Prostate gland (tissue), 2 donors: ENCODE data around the gene PRRC2A. TPM values are rescaled to one million over a fixed set of nuclear protein-coding genes. Genes with fewer than 3 reads are reported as not detected.

Source experiments
- DNase-seq: peaks from one replicate; pipeline ENCODE4 v3.0.0-alpha.2; 2019; ENCODE audit warnings: low spot score
- H3K27ac ChIP-seq, 2 donors: fragments of 200-600 bp; sonication (generic); 2 replicates each; pipeline ENCODE4 v1.5.1; 2017 to 2019
- H3K27me3 ChIP-seq: fragments of 200-600 bp; sonication (generic); replicated peaks from 2 replicates; pipeline ENCODE4 v1.5.1; 2019; ENCODE audit not compliant: insufficient read depth
- H3K36me3 ChIP-seq, 2 donors: fragments of 200-600 bp; sonication (generic); 1 replicate in 1 of 2; 2 replicates in 1 of 2; pipeline versions ENCODE4 v1.5.1 to v1.8.1; 2017 to 2019
- H3K4me1 ChIP-seq: fragments of 200-600 bp; sonication (generic); replicated peaks from 2 replicates; pipeline ENCODE4 v1.5.1; 2019
- H3K4me3 ChIP-seq, 2 donors: fragments of 200-600 bp; sonication (generic); 2 replicates each; pipeline ENCODE4 v1.5.1; 2017 to 2019
- H3K9me3 ChIP-seq: fragments of 200-600 bp; sonication (generic); 2 replicates; pipeline ENCODE4 v1.5.1; 2017
- CTCF ChIP-seq, 4 experiments: fragments of 200-600 bp in 2 of 4; fragments of 450-650 bp in 2 of 4; sonication (generic) in 2 of 4; IDR thresholded peaks; 1 replicate in 3 of 4; 2 replicates in 1 of 4; pipeline ENCODE4 v1.5.1; 2016 to 2019; ENCODE audit warnings: antibody characterized with exemption in 4 of 4, mild to moderate bottlenecking in 2 of 4, moderate library complexity in 2 of 4
- POLR2A ChIP-seq: fragments of 450-650 bp; IDR thresholded peaks from one replicate; pipeline ENCODE4 v1.6.1; 2016; ENCODE audit warnings: antibody characterized with exemption, mild to moderate bottlenecking
- POLR2AphosphoS5 ChIP-seq: sonication (generic); formaldehyde crosslinking; IDR thresholded peaks from one replicate; pipeline ENCODE4 v1.6.1; 2017; ENCODE audit warnings: antibody characterized with exemption
- WGBS: methylation state at CpG from one replicate; pipeline ENCODE4 v1.1.5; 2018; 5-methylcytosine and 5-hydroxymethylcytosine counted together
- intact Hi-C: fragments of 100-400 bp; cut with DNase I; formaldehyde crosslinking; loops from one replicate; pipeline ENCODE4 v1.14.2; 2022
- microRNA-seq: library from miRNA; unstranded; fragments of <30 nt; microRNA quantifications from one replicate; pipeline ENCODE4, GENCODE V29; 2016
- small RNA-seq, 2 donors: library from RNA; depleted of rRNA; stranded (forward); fragments of <200 nt; gene quantifications; one replicate each; pipeline ENCODE3, GENCODE V24; 2016
- total RNA-seq, 2 donors: library from RNA; depleted of rRNA; stranded (reverse); fragments of >200 nt; gene quantifications; one replicate each; pipeline ENCODE4 v1.1.0, GENCODE V29; 2016

PRRC2A gene
- total RNA-seq, 2 donors from 2014 or later: 129 to 247 TPM

GRCh38 chr6:31687321-31687720 lies 66.8 kb downstream of the PRRC2A start:
- Histone ChIP-seq H3K36me3 (peaks cover 15 to 20% of the 10 kb centered on the region in 2 donors), H3K27ac (no peak overlapping the region), H3K4me3 (no peak overlapping the region), H3K4me1 (no peaks in the 10 kb centered on the region), H3K27me3 (no peaks in the 10 kb centered on the region), H3K9me3 (no peaks in the 10 kb centered on the region)
- DNase-seq: no peak
- 84% methylated on average over 8 of the region's 8 CpGs for WGBS
- TF ChIP-seq POLR2AphosphoS5 (no peak), POLR2A (no peak), CTCF (IDR thresholded peaks at IDR 0.05) (no peak)
- intact Hi-C loops: no loop called here

Small RNA genes lying within 50 kb of the gene (microRNA-seq; reads per million reads assigned to microRNA genes)
- 0.25 reads per million for gene MIR6832

Small RNA genes lying within 50 kb of the gene (small RNA-seq; reads per million reads assigned to genes)
- 0 to 0.10 reads per million in 2 donors for gene MIR6832
- gene RF00019: 0 reads per million in 2 donors
- 6.6 to 11.1 reads per million in 2 donors for gene SNORA38
- gene UQCRHP1: 0 reads per million in 2 donors

Other genes with a start within 250 kb of the PRRC2A start
- gene MICA, start 217.1 kb upstream of the PRRC2A start, total RNA-seq: 10 to 100 TPM; 16.1 to 22.8 TPM
- 1 to 10 TPM; 1.3 to 5.5 TPM for gene MICB, start 122.6 kb upstream of the PRRC2A start, total RNA-seq
- not detected for gene MCCD1, start 91.8 kb upstream of the PRRC2A start, total RNA-seq
- gene DDX39B, start 78.7 kb upstream of the PRRC2A start, total RNA-seq: 100 to 1,000 TPM; 227 to 390 TPM
- gene ATP6V1G2, start 74.1 kb upstream of the PRRC2A start, total RNA-seq: under 1 TPM; 0.36 to 0.74 TPM
- gene NFKBIL1, start 73.1 kb upstream of the PRRC2A start, total RNA-seq: 10 to 100 TPM; 38.0 to 48.7 TPM
- gene LTA, start 48.4 kb upstream of the PRRC2A start, total RNA-seq: 1 to 10 TPM in 1 of 2 donors, not detected in 1; 1.2 TPM
- under 1 TPM in 1 of 2 donors, not detected in 1; 0.23 TPM for gene TNF, start 45.1 kb upstream of the PRRC2A start, total RNA-seq
- under 1 TPM in 1 of 2 donors, not detected in 1; 0.97 TPM for gene LTB, start 38.3 kb upstream of the PRRC2A start, total RNA-seq
- gene LST1, start 34.4 kb upstream of the PRRC2A start, total RNA-seq: 1 to 10 TPM in 1 of 2 donors, not detected in 1; 3.1 TPM
- not detected for gene NCR3, start 27.7 kb upstream of the PRRC2A start, total RNA-seq
- 10 to 100 TPM; 11.1 to 14.6 TPM for gene AIF1, start 5.5 kb upstream of the PRRC2A start, total RNA-seq
- 100 to 1,000 TPM; 261 to 537 TPM for gene BAG6, start 31.9 kb downstream of the PRRC2A start, total RNA-seq
- 1 to 10 TPM; 1.6 to 6.8 TPM for gene APOM, start 35.2 kb downstream of the PRRC2A start, total RNA-seq
- 10 to 100 TPM; 25.5 to 30.1 TPM for gene C6orf47, start 40.1 kb downstream of the PRRC2A start, total RNA-seq
- gene GPANK1, start 44.3 kb downstream of the PRRC2A start, total RNA-seq: 10 to 100 TPM; 19.7 to 28.1 TPM
- gene CSNK2B, start 45.4 kb downstream of the PRRC2A start, total RNA-seq: 100 to 1,000 TPM; 214 to 285 TPM
- gene LY6G5B, start 49.3 kb downstream of the PRRC2A start, total RNA-seq: 10 to 100 TPM in 1 of 2 donors, 1 to 10 TPM in 1; 1.8 to 13.0 TPM
- gene LY6G5C, start 60.4 kb downstream of the PRRC2A start, total RNA-seq: 1 to 10 TPM; 1.6 to 2.6 TPM
- 10 to 100 TPM; 78.1 to 83.6 TPM for gene ABHD16A, start 82.6 kb downstream of the PRRC2A start, total RNA-seq
- gene LY6G6F, start 86.2 kb downstream of the PRRC2A start, total RNA-seq: 1 to 10 TPM in 1 of 2 donors, not detected in 1; 3.7 TPM
- gene LY6G6D, start 94.6 kb downstream of the PRRC2A start, total RNA-seq: not detected
- gene LY6G6C, start 101.0 kb downstream of the PRRC2A start, total RNA-seq: not detected
- gene MPIG6B, start 102.7 kb downstream of the PRRC2A start, total RNA-seq: under 1 TPM in 1 of 2 donors, not detected in 1; 0.74 TPM
- 10 to 100 TPM; 73.3 to 83.7 TPM for gene DDAH2, start 108.6 kb downstream of the PRRC2A start, total RNA-seq
- 100 to 1,000 TPM; 224 to 331 TPM for gene CLIC1, start 115.8 kb downstream of the PRRC2A start, total RNA-seq
- gene MSH5, start 119.3 kb downstream of the PRRC2A start, total RNA-seq: 10 to 100 TPM; 10.5 to 72.4 TPM
- gene SAPCD1, start 141.9 kb downstream of the PRRC2A start, total RNA-seq: 10 to 100 TPM in 1 of 2 donors, 1 to 10 TPM in 1; 1.9 to 15.7 TPM
- 10 to 100 TPM in 1 of 2 donors, 1 to 10 TPM in 1; 2.7 to 13.0 TPM for gene VWA7, start 156.6 kb downstream of the PRRC2A start, total RNA-seq
- gene VARS1, start 175.0 kb downstream of the PRRC2A start, total RNA-seq: 10 to 100 TPM; 38.5 to 49.9 TPM
- gene LSM2, start 186.3 kb downstream of the PRRC2A start, total RNA-seq: 10 to 100 TPM; 51.9 to 52.5 TPM
- 1 to 10 TPM; 1.5 to 8.5 TPM for gene HSPA1L, start 194.6 kb downstream of the PRRC2A start, total RNA-seq
- gene HSPA1A, start 194.8 kb downstream of the PRRC2A start, total RNA-seq: 100 to 1,000 TPM; 230 to 440 TPM
- 100 to 1,000 TPM; 331 to 360 TPM for gene HSPA1B, start 207.0 kb downstream of the PRRC2A start, total RNA-seq
- gene NEU1, start 242.1 kb downstream of the PRRC2A start, total RNA-seq: 100 to 1,000 TPM in 1 of 2 donors, 10 to 100 TPM in 1; 88.4 to 117 TPM